Endothelial cell of umbilical vein (primary cell): Measurements from ENCODE around the gene ZNF768. TPM values are rescaled to one million over a fixed set of nuclear protein-coding genes. Genes with fewer than 3 reads are reported as not detected.

ENCODE experiments used
- BruUV-seq: library from RNA; stranded (reverse); fragments of 400-500 nt; replicated peaks from 2 replicates; lab custom pipeline; 2021; lab: Mats Ljungman, UMichigan
- CTCF ChIA-PET: fragments of 300-600, 350-600 bp; sonication (Branson Sonifier 250); formaldehyde crosslinking; loops from one replicate; lab custom pipeline; 2021; ENCODE audit warnings: antibody characterized with exemption, inconsistent platforms; lab: Charles Lee
- POLR2A ChIA-PET: fragments of 300-600, 350-600 bp; sonication (Branson Sonifier 250); formaldehyde crosslinking; loops from one replicate; lab custom pipeline; 2021; ENCODE audit warnings: antibody characterized with exemption, inconsistent platforms; lab: Charles Lee
- DNase-seq: peaks from one replicate; pipeline ENCODE4 v3.0.0-alpha.2; 2011; ENCODE audit warnings: low read depth, low spot score
- FAIRE-seq: peaks from 2 replicates; lab custom pipeline; 2011; peaks lifted over from hg19 to GRCh38; lab: Jason Lieb, UNC
- H2AFZ ChIP-seq: 2 replicates; pipeline ENCODE4 v1.6.0; 2012; ENCODE audit warnings: low read depth, low read length, control low read depth, inconsistent platforms
- H3K27ac ChIP-seq: 2 replicates; pipeline ENCODE4 v1.5.1; 2011; ENCODE audit warnings: low read depth, mild to moderate bottlenecking, control low read depth, low read length, moderate library complexity; ENCODE audit not compliant: insufficient read depth
- H3K27me3 ChIP-seq, 2 experiments: 2 replicates each; pipeline versions ENCODE4 v1.6.0 to v1.6.1; 2011; ENCODE audit warnings: low read length in 2 of 2, mixed read lengths in 1 of 2; ENCODE audit not compliant: control insufficient read depth in 2 of 2, insufficient read depth in 2 of 2
- H3K36me3 ChIP-seq, 2 experiments: 2 replicates in 1 of 2; 3 replicates in 1 of 2; pipeline ENCODE4 v1.5.1; 2011; ENCODE audit warnings: low read length in 2 of 2, mild to moderate bottlenecking in 1 of 2, moderate library complexity in 1 of 2; ENCODE audit not compliant: control insufficient read depth in 2 of 2, insufficient read depth in 2 of 2; ENCODE audit errors: extremely low read depth in 1 of 2
- H3K4me1 ChIP-seq: 3 replicates; pipeline ENCODE4 v1.5.1; 2011; ENCODE audit warnings: mild to moderate bottlenecking, low read length; ENCODE audit not compliant: control insufficient read depth, insufficient read depth; ENCODE audit errors: extremely low read depth
- H3K4me2 ChIP-seq: 2 replicates; pipeline ENCODE4 v1.6.1; 2011; ENCODE audit warnings: low read length, control low read depth, mixed read lengths; ENCODE audit not compliant: insufficient read depth
- H3K4me3 ChIP-seq, 3 experiments: fragments of 200-600 bp in 1 of 3; sonication (generic), shearing (Covaris generic) in 1 of 3; replicated peaks in 1 of 3; 2 replicates each; pipeline ENCODE4 v1.5.1; 2011 to 2016; ENCODE audit warnings: control low read depth in 3 of 3, low read length in 3 of 3, mild to moderate bottlenecking in 2 of 3, inconsistent platforms in 1 of 3, low read depth in 1 of 3, moderate library complexity in 1 of 3; ENCODE audit not compliant: insufficient read depth in 1 of 3
- H3K79me2 ChIP-seq: 2 replicates; pipeline ENCODE4 v1.6.0; 2012; ENCODE audit warnings: low read length, inconsistent platforms; ENCODE audit not compliant: control insufficient read depth, insufficient read depth
- H3K9ac ChIP-seq: replicated peaks from 2 replicates; pipeline ENCODE3; 2011; ENCODE audit warnings: low read length, control low read depth; ENCODE audit not compliant: insufficient read depth; ENCODE audit errors: extremely low read depth
- H3K9me1 ChIP-seq: replicated peaks from 3 replicates; pipeline ENCODE4 v1.6.0; 2011; ENCODE audit warnings: mild to moderate bottlenecking, low read length; ENCODE audit not compliant: control insufficient read depth, insufficient read depth; ENCODE audit errors: extremely low read depth
- H3K9me3 ChIP-seq: replicated peaks from 2 replicates; pipeline ENCODE4 v1.5.1; 2012; ENCODE audit warnings: low read length, inconsistent platforms; ENCODE audit not compliant: control insufficient read depth, insufficient read depth
- H4K20me1 ChIP-seq: replicated peaks from 2 replicates; pipeline ENCODE3; 2011; ENCODE audit warnings: mild to moderate bottlenecking, low read length; ENCODE audit not compliant: control insufficient read depth, insufficient read depth; ENCODE audit errors: extremely low read depth
- CTCF ChIP-seq, 2 donors: IDR thresholded peaks; 1 replicate in 1 of 2; 2 replicates in 1 of 2; pipeline ENCODE4 v1.5.1; 2011; ENCODE audit warnings: low read length in 2 of 2, mild to moderate bottlenecking in 2 of 2, moderate library complexity in 2 of 2, control low read depth in 1 of 2, inconsistent platforms in 1 of 2, low read depth in 1 of 2; ENCODE audit not compliant: insufficient read depth in 1 of 2; ENCODE audit errors: extremely low read depth in 1 of 2
- EZH2 ChIP-seq: IDR thresholded peaks from 2 replicates; pipeline ENCODE4 v1.6.1; 2012; ENCODE audit warnings: borderline replicate concordance, low read depth, mild to moderate bottlenecking, moderate library complexity, low read length, inconsistent platforms; ENCODE audit not compliant: severe bottlenecking
- FOS ChIP-seq: IDR thresholded peaks from 2 replicates; pipeline ENCODE4 v1.6.1; 2011; ENCODE audit warnings: mild to moderate bottlenecking, low read length, moderate library complexity, borderline replicate concordance; ENCODE audit not compliant: insufficient read depth
- GATA2 ChIP-seq: IDR thresholded peaks from 2 replicates; pipeline ENCODE4 v1.7.0; 2011; ENCODE audit warnings: low read depth, mild to moderate bottlenecking, moderate library complexity, mixed read lengths, low read length; ENCODE audit not compliant: insufficient read length, insufficient read depth
- JUN ChIP-seq: IDR thresholded peaks from 2 replicates; pipeline ENCODE4 v1.6.1; 2011; ENCODE audit warnings: borderline replicate concordance, low read depth; ENCODE audit not compliant: insufficient read length, insufficient read depth
- MYC ChIP-seq: IDR thresholded peaks from one replicate; pipeline ENCODE4 v1.6.1; 2011; ENCODE audit warnings: mild to moderate bottlenecking, low read depth, low read length
- POLR2A ChIP-seq: IDR thresholded peaks from 2 replicates; pipeline ENCODE4 v1.6.1; 2012; ENCODE audit warnings: low read depth, mild to moderate bottlenecking, control low read depth, low read length
- POLR2AphosphoS5 ChIP-seq: IDR thresholded peaks from 2 replicates; pipeline ENCODE4 v1.6.1; 2012; ENCODE audit warnings: low read depth, mild to moderate bottlenecking, control low read depth, low read length, moderate library complexity; ENCODE audit not compliant: insufficient read depth
- dilution Hi-C: fragments of 300-500 bp; cut with MboI; formaldehyde crosslinking; loops from one replicate; pipeline ENCODE4 v1.15.0; 2019; ENCODE audit warnings: low sequenced_read_pairs; ENCODE audit not compliant: extremely low pct_ligation_motif_present
- intact Hi-C: fragments of 100-400 bp; cut with micrococcal nuclease; formaldehyde crosslinking; loops from one replicate; pipeline ENCODE4 v1.10.0; 2022
- polyA plus RNA-seq, 4 experiments: library from polyadenylated mRNA; depleted of rRNA in 3 of 4; stranded (reverse) in 3 of 4; unstranded in 1 of 4; fragments of >200 nt; gene quantifications; 2 replicates each; pipeline versions ENCODE4 v1.2.1 to v1.2.3, GENCODE V29; 2011 to 2012; ENCODE audit warnings: missing spikeins in 1 of 4
- total RNA-seq: library from RNA; stranded (reverse); gene quantifications from 2 replicates; pipeline ENCODE4 v1.2.3, GENCODE V29; 2021
- TF ChIP-seq, protein P1 (sequence below): IDR thresholded peaks from 2 replicates; pipeline ENCODE4 v1.6.1; 2011; ENCODE audit not compliant: insufficient read depth, insufficient read length

ZNF768 gene
- total and polyA plus RNA-seq, 2 donors (not counting 3 experiments of a cell fraction or from before 2014, with no cell fraction given) = 24.2 to 24.7 TPM

DNA sequence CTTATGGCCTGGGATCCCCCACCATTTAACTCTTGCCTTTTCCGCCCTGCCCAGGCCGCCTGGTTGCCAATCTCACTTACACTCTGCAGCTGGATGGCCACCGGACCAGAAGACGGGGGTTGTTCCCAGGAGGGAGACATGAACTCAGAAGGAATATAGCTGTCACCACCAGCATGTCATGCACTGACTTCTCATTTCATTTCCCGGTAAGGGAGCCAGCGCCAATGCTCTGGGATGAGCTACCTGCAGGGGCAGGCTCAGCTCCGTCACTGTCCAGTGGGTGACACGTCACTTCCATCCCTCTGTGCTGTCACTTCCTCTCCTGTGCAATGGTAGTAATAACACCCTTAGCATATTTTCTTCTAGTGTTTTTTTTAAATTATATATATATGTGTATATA is 27.1 kb downstream of the ZNF768 start:
- Histone ChIP-seq H3K9me1 (no peaks in the 10 kb centered on the region), H3K27me3 (peaks cover 0 to 3% of the 10 kb centered on the region in 2 experiments), H3K27ac (no peak overlapping the region), H3K9me3 (no peaks in the 10 kb centered on the region), H3K9ac (no peak overlapping the region), H3K4me2 (no peak overlapping the region), H2AFZ (no peak overlapping the region), H4K20me1 (no peaks in the 10 kb centered on the region), H3K4me1 (no peaks in the 10 kb centered on the region), H3K4me3 (no peak overlapping the region), H3K79me2 (no peaks in the 10 kb centered on the region), H3K36me3 (no peaks in the 10 kb centered on the region)
- dilution Hi-C loops = no loop called here
- DNase-seq = no peak
- ChIA-PET CTCF (interaction anchor here (1.4 to 2.6 kb wide), 3 partner anchors 9 to 69 kb away, joined by 3 to 7 read pairs (median 6); partner anchors contain the start of gene DCTPP1), POLR2A (interaction anchor here (1.1 kb wide), 1 partner anchor 11 kb away, joined by 6 read pairs; no protein-coding TSS in a partner anchor)
- intact Hi-C loops = no loop called here
- TF ChIP-seq GATA2 = no peak
- TF ChIP-seq POLR2AphosphoS5 = no peak
- no peak for TF ChIP-seq FOS
- TF ChIP-seq POLR2A = no peak
- no peak for TF ChIP-seq CTCF (IDR thresholded peaks at IDR 0.05; ENCODE audit: extremely low read depth in 1 of 2, insufficient read depth in 1 of 2, low read depth in 1 of 2, low read length in 2 of 2)
- TF ChIP-seq EZH2 = no peak
- TF ChIP-seq MYC = no peak
- no peak for TF ChIP-seq JUN
- TF ChIP-seq, protein P1, sequence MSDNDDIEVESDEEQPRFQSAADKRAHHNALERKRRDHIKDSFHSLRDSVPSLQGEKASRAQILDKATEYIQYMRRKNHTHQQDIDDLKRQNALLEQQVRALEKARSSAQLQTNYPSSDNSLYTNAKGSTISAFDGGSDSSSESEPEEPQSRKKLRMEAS = no peak
- no TSS peak for BruUV-seq
- no peak for FAIRE-seq
